Neural cell (in vitro differentiated cells): ENCODE measurements around the gene NFIB.

ENCODE experiments used
- EP300 ChIP-seq: fragments of 450-650 bp; conservative IDR thresholded peaks from 2 replicates; pipeline ENCODE4 v1.6.1; 2014; ENCODE audit warnings: antibody characterized with exemption, mild to moderate bottlenecking, moderate library complexity; ENCODE audit not compliant: poor library complexity, severe bottlenecking
- EZH2 ChIP-seq: fragments of 200-600, 300-800 bp; shearing (Covaris generic), sonication (generic); IDR thresholded peaks from 2 replicates; pipeline ENCODE4 v1.6.1; 2014; ENCODE audit warnings: antibody characterized with exemption, low read length, borderline replicate concordance, mild to moderate bottlenecking; ENCODE audit not compliant: insufficient read depth, poor library complexity, severe bottlenecking
- POLR2AphosphoS5 ChIP-seq: IDR thresholded peaks from 2 replicates; pipeline ENCODE4 v1.6.1; 2012
- TAF1 ChIP-seq: IDR thresholded peaks from 2 replicates; pipeline ENCODE4 v1.6.1; 2012; ENCODE audit warnings: low read depth
- TF ChIP-seq, protein P1 (sequence below): fragments of 450-650 bp; IDR thresholded peaks from 2 replicates; pipeline ENCODE4 v1.5.1; 2014; ENCODE audit warnings: antibody characterized with exemption, mild to moderate bottlenecking, moderate library complexity; ENCODE audit not compliant: poor library complexity, severe bottlenecking
- TF ChIP-seq, protein P2 (sequence below): IDR thresholded peaks from 2 replicates; pipeline ENCODE4 v1.6.1; 2012; ENCODE audit warnings: borderline replicate concordance

DNA sequence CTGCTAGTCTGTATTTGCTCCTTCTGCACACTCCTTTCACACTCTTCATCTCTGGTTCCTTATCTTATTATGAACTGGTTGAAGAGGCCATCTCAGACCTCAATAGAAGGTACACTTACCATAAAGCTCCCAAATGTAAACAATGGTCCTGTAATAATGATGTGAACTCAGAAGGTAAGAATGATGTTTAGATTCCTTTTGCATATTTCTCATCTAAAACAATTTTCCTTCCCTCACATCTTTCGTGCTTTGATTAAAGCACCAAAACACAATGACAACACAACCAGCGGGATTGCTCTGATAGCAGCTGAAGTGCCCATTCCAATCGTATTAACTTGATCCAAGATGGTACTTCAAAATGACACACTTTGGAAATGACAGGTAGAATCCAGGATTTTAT lies 34.3 kb downstream of the NFIB start:
- TF ChIP-seq EP300 (no peak), POLR2AphosphoS5 (no peak), TAF1 (no peak), EZH2 (no peak)
- TF ChIP-seq, protein P1, sequence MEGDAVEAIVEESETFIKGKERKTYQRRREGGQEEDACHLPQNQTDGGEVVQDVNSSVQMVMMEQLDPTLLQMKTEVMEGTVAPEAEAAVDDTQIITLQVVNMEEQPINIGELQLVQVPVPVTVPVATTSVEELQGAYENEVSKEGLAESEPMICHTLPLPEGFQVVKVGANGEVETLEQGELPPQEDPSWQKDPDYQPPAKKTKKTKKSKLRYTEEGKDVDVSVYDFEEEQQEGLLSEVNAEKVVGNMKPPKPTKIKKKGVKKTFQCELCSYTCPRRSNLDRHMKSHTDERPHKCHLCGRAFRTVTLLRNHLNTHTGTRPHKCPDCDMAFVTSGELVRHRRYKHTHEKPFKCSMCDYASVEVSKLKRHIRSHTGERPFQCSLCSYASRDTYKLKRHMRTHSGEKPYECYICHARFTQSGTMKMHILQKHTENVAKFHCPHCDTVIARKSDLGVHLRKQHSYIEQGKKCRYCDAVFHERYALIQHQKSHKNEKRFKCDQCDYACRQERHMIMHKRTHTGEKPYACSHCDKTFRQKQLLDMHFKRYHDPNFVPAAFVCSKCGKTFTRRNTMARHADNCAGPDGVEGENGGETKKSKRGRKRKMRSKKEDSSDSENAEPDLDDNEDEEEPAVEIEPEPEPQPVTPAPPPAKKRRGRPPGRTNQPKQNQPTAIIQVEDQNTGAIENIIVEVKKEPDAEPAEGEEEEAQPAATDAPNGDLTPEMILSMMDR = no peak
- TF ChIP-seq, protein P2, sequence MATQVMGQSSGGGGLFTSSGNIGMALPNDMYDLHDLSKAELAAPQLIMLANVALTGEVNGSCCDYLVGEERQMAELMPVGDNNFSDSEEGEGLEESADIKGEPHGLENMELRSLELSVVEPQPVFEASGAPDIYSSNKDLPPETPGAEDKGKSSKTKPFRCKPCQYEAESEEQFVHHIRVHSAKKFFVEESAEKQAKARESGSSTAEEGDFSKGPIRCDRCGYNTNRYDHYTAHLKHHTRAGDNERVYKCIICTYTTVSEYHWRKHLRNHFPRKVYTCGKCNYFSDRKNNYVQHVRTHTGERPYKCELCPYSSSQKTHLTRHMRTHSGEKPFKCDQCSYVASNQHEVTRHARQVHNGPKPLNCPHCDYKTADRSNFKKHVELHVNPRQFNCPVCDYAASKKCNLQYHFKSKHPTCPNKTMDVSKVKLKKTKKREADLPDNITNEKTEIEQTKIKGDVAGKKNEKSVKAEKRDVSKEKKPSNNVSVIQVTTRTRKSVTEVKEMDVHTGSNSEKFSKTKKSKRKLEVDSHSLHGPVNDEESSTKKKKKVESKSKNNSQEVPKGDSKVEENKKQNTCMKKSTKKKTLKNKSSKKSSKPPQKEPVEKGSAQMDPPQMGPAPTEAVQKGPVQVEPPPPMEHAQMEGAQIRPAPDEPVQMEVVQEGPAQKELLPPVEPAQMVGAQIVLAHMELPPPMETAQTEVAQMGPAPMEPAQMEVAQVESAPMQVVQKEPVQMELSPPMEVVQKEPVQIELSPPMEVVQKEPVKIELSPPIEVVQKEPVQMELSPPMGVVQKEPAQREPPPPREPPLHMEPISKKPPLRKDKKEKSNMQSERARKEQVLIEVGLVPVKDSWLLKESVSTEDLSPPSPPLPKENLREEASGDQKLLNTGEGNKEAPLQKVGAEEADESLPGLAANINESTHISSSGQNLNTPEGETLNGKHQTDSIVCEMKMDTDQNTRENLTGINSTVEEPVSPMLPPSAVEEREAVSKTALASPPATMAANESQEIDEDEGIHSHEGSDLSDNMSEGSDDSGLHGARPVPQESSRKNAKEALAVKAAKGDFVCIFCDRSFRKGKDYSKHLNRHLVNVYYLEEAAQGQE = no peak
